ENCODE measurements around the gene CCL23. TPM values are rescaled to one million over a fixed set of nuclear protein-coding genes. Genes with fewer than 3 reads are reported as not detected.

Gene CCL23
- not detected for total RNA-seq
- polyA plus RNA-seq, result not detected
- total RNA-seq, result not detected

GRCh38 chr17:36017799-36018198 is at the start of gene CCL23:
TSS of gene CCL23 (minus strand) at chr17:36017972. CDS start at chr17:36017897, 75 bp downstream.
- Mint-ChIP-seq H3K27me3 (peaks cover 17 to 51% (median 30%) of the 10 kb centered on the region in 5 donors), H3K36me3 (no peaks in the 10 kb centered on the region), H3K9me3 (peaks cover 0 to 3% (median 0%) of the 10 kb centered on the region in 11 donors), H3K4me1 (peaks cover 0 to 6% (median 0%) of the 10 kb centered on the region in 7 donors), H3K4me3 (no peak within 1 kb of the TSS), H3K27ac (no peak within 1 kb of the TSS)
- H3K9me3 ChIP-seq (ENCODE audit: control insufficient read depth in 2 of 3, low read length in 3 of 3), result no peaks in the 10 kb centered on the region
- H3K4me3 ChIP-seq (ENCODE audit: low read length), result no peak within 1 kb of the TSS
- ATAC-seq (peak; percentile 26), DNase-seq (no peak)
- H3K36me3 ChIP-seq (ENCODE audit: control insufficient read depth in 2 of 3, insufficient read depth in 3 of 3, low read length in 3 of 3), result no peaks in the 10 kb centered on the region
- ChIA-PET CTCF (no interaction called here), POLR2A (no interaction called here)
- intact Hi-C loops (cut with micrococcal nuclease), result no loop called here
- H3K27me3 ChIP-seq (ENCODE audit: control insufficient read depth in 2 of 2, insufficient read depth in 2 of 2, low read length in 2 of 2), result no peaks in the 10 kb centered on the region
- H3K27ac ChIP-seq (ENCODE audit: low read depth, low read length), result no peak within 1 kb of the TSS
- H3K4me1 ChIP-seq (ENCODE audit: control insufficient read depth in 2 of 2, insufficient read depth in 2 of 2, low read length in 2 of 2), result no peaks in the 10 kb centered on the region

GRCh38 chr17:36066365-36066985 is 48.7 kb upstream of the CCL23 start:
- no peaks in the 10 kb centered on the region for H3K27me3 ChIP-seq (ENCODE audit: control insufficient read depth in 2 of 2, insufficient read depth in 2 of 2, low read length in 2 of 2)
- ChIA-PET CTCF (no interaction called here), POLR2A (no interaction called here)
- ATAC-seq (peak; percentile 91), DNase-seq (no peak)
- Mint-ChIP-seq H3K27me3 (peaks cover 4 to 47% (median 5%) of the 10 kb centered on the region in 5 donors), H3K4me3 (no peak overlapping the region), H3K36me3 (no peaks in the 10 kb centered on the region), H3K9me3 (no peaks in the 10 kb centered on the region), H3K4me1 (peaks cover 0 to 14% (median 0%) of the 10 kb centered on the region in 7 donors), H3K27ac (peak overlapping the region in 1 of 9 donors; percentile 12)
- H3K36me3 ChIP-seq (ENCODE audit: control insufficient read depth in 2 of 3, insufficient read depth in 3 of 3, low read length in 3 of 3), result no peaks in the 10 kb centered on the region
- peaks cover 0 to 24% of the 10 kb centered on the region in 2 donors for H3K4me1 ChIP-seq (ENCODE audit: control insufficient read depth in 2 of 2, insufficient read depth in 2 of 2, low read length in 2 of 2)
- no peaks in the 10 kb centered on the region for H3K9me3 ChIP-seq (ENCODE audit: control insufficient read depth in 2 of 3, low read length in 3 of 3)
- intact Hi-C loops (cut with micrococcal nuclease), result no loop called here
- no peak overlapping the region for H3K4me3 ChIP-seq (ENCODE audit: low read length)
- no peak overlapping the region for H3K27ac ChIP-seq (ENCODE audit: low read depth, low read length)

- H3K36me3 Mint-ChIP-seq, result no peaks in the 10 kb centered on the region
- Histone ChIP-seq H3K4me1 (ENCODE audit: control insufficient read depth in 2 of 2, insufficient read depth in 2 of 2, low read length in 2 of 2) (peaks cover 0 to 24% of the 10 kb centered on the region in 2 donors), H3K36me3 (ENCODE audit: control insufficient read depth in 2 of 3, insufficient read depth in 3 of 3, low read length in 3 of 3) (no peaks in the 10 kb centered on the region), H3K9me3 (ENCODE audit: control insufficient read depth in 2 of 3, low read length in 3 of 3) (no peaks in the 10 kb centered on the region), H3K27ac (ENCODE audit: low read depth, low read length) (no peak within 1 kb of the TSS), H3K4me3 (ENCODE audit: low read length) (no peak within 1 kb of the TSS), H3K27me3 (ENCODE audit: control insufficient read depth in 2 of 2, insufficient read depth in 2 of 2, low read length in 2 of 2) (no peaks in the 10 kb centered on the region)
- no peak within 1 kb of the TSS for H3K27ac Mint-ChIP-seq
- H3K9me3 Mint-ChIP-seq, result no peaks in the 10 kb centered on the region
- intact Hi-C loops (cut with micrococcal nuclease), result no loop called here
- H3K27me3 Mint-ChIP-seq, result peaks cover 0 to 43% (median 6%) of the 10 kb centered on the region in 5 donors
- DNase-seq, result no peak
- ChIA-PET CTCF (no interaction called here), POLR2A (interaction anchor here (0.6 kb wide), 1 partner anchor 47 kb away, joined by 3 read pairs; no protein-coding TSS in a partner anchor)
- no peak for ATAC-seq
- no peak within 1 kb of the TSS for H3K4me3 Mint-ChIP-seq
- H3K4me1 Mint-ChIP-seq, result peaks cover 0 to 14% (median 0%) of the 10 kb centered on the region in 7 donors
Measured at GRCh38 chr17:36063786-36064541, 46.2 kb upstream of the CCL23 start, which contains the start of gene CCL18. TSS of gene CCL18 (plus strand) at chr17:36064272. CDS start at chr17:36064343, 71 bp downstream.

GRCh38 chr17:36060816-36061215 is 43.0 kb upstream of the CCL23 start:
- Histone ChIP-seq H3K36me3 (ENCODE audit: control insufficient read depth in 2 of 3, insufficient read depth in 3 of 3, low read length in 3 of 3) (no peaks in the 10 kb centered on the region), H3K4me1 (ENCODE audit: control insufficient read depth in 2 of 2, insufficient read depth in 2 of 2, low read length in 2 of 2) (peaks cover 0 to 7% of the 10 kb centered on the region in 2 donors), H3K9me3 (ENCODE audit: control insufficient read depth in 2 of 3, low read length in 3 of 3) (no peaks in the 10 kb centered on the region), H3K27me3 (ENCODE audit: control insufficient read depth in 2 of 2, insufficient read depth in 2 of 2, low read length in 2 of 2) (no peaks in the 10 kb centered on the region), H3K27ac (ENCODE audit: low read depth, low read length) (no peak overlapping the region), H3K4me3 (ENCODE audit: low read length) (no peak overlapping the region)
- peaks cover 0 to 6% (median 0%) of the 10 kb centered on the region in 7 donors for H3K4me1 Mint-ChIP-seq
- H3K4me3 Mint-ChIP-seq, result no peak overlapping the region
- ChIA-PET POLR2A (no interaction called here), CTCF (no interaction called here)
- DNase-seq (no peak), ATAC-seq (no peak)
- intact Hi-C loops (cut with micrococcal nuclease), result no loop called here
- no peaks in the 10 kb centered on the region for H3K9me3 Mint-ChIP-seq
- peaks cover 5 to 36% (median 8%) of the 10 kb centered on the region in 5 donors for H3K27me3 Mint-ChIP-seq
- no peak overlapping the region for H3K27ac Mint-ChIP-seq
- H3K36me3 Mint-ChIP-seq, result no peaks in the 10 kb centered on the region

GRCh38 chr17:36059406-36059805 is 41.6 kb upstream of the CCL23 start:
- H3K27ac Mint-ChIP-seq, result no peak overlapping the region
- no peak for ATAC-seq
- peaks cover 0 to 5% (median 0%) of the 10 kb centered on the region in 7 donors for H3K4me1 Mint-ChIP-seq
- no peaks in the 10 kb centered on the region for H3K36me3 ChIP-seq (ENCODE audit: control insufficient read depth in 2 of 3, insufficient read depth in 3 of 3, low read length in 3 of 3)
- no peak overlapping the region for H3K27ac ChIP-seq (ENCODE audit: low read depth, low read length)
- no peaks in the 10 kb centered on the region for H3K27me3 ChIP-seq (ENCODE audit: control insufficient read depth in 2 of 2, insufficient read depth in 2 of 2, low read length in 2 of 2)
- H3K27me3 Mint-ChIP-seq, result peaks cover 5 to 33% (median 11%) of the 10 kb centered on the region in 5 donors
- ChIA-PET CTCF (no interaction called here), POLR2A (no interaction called here)
- intact Hi-C loops (cut with micrococcal nuclease), result no loop called here
- H3K4me3 ChIP-seq (ENCODE audit: low read length), result no peak overlapping the region
- no peaks in the 10 kb centered on the region for H3K36me3 Mint-ChIP-seq
- no peak for DNase-seq
- H3K9me3 Mint-ChIP-seq, result no peaks in the 10 kb centered on the region
- no peak overlapping the region for H3K4me3 Mint-ChIP-seq
- no peaks in the 10 kb centered on the region for H3K9me3 ChIP-seq (ENCODE audit: control insufficient read depth in 2 of 3, low read length in 3 of 3)
- no peaks in the 10 kb centered on the region for H3K4me1 ChIP-seq (ENCODE audit: control insufficient read depth in 2 of 2, insufficient read depth in 2 of 2, low read length in 2 of 2)

- no peak for DNase-seq
Measured at GRCh38 chr17:36057911-36058310, 40.1 kb upstream of the CCL23 start.

More at GRCh38 chr17:36057911-36058310, 40.1 kb upstream of the CCL23 start:
- ATAC-seq, result no peak
- Histone ChIP-seq H3K36me3 (ENCODE audit: control insufficient read depth in 2 of 3, insufficient read depth in 3 of 3, low read length in 3 of 3) (no peaks in the 10 kb centered on the region), H3K9me3 (ENCODE audit: control insufficient read depth in 2 of 3, low read length in 3 of 3) (no peaks in the 10 kb centered on the region), H3K27ac (ENCODE audit: low read depth, low read length) (no peak overlapping the region), H3K4me3 (ENCODE audit: low read length) (no peak overlapping the region), H3K4me1 (ENCODE audit: control insufficient read depth in 2 of 2, insufficient read depth in 2 of 2, low read length in 2 of 2) (no peaks in the 10 kb centered on the region), H3K27me3 (ENCODE audit: control insufficient read depth in 2 of 2, insufficient read depth in 2 of 2, low read length in 2 of 2) (no peaks in the 10 kb centered on the region)
- H3K27me3 Mint-ChIP-seq, result peaks cover 5 to 33% (median 11%) of the 10 kb centered on the region in 5 donors
- H3K9me3 Mint-ChIP-seq, result no peaks in the 10 kb centered on the region
- H3K27ac Mint-ChIP-seq, result no peak overlapping the region
- ChIA-PET POLR2A (no interaction called here), CTCF (interaction anchor here (0.6 kb wide), 1 partner anchor 232 kb away, joined by 5 read pairs; no protein-coding TSS in a partner anchor)
- no peaks in the 10 kb centered on the region for H3K36me3 Mint-ChIP-seq
- H3K4me1 Mint-ChIP-seq, result peaks cover 0 to 5% (median 0%) of the 10 kb centered on the region in 7 donors
- intact Hi-C loops (cut with micrococcal nuclease), result no loop called here
- H3K4me3 Mint-ChIP-seq, result no peak overlapping the region

Data from naive thymus-derived CD4-positive, alpha-beta T cell (primary cell).